GM12878 (cell line): ENCODE results near the gene ABCA4. TPM values are rescaled to one million over a fixed set of nuclear protein-coding genes. Genes with fewer than 3 reads are reported as not detected.

Experiments
- ATAC-seq: fragments of 200-7000 bp; cut with Tn5 transposase; 3 replicates; pipeline ENCODE4 v1.9.1; 2020; ENCODE audit warnings: mild to moderate bottlenecking, moderate library complexity
- BruUV-seq: library from RNA; stranded (reverse); fragments of 400-500 nt; replicated peaks from 2 replicates; lab custom pipeline; 2021; lab: Mats Ljungman, UMichigan
- CTCF ChIA-PET: fragments of 300-600 bp; sonication (Branson Sonifier 250); formaldehyde crosslinking; extraction: SDS; loops from one replicate; lab custom pipeline; 2021; ENCODE audit warnings: inconsistent platforms; lab: Yijun Ruan, JAX
- POLR2A ChIA-PET: fragments of 350-600 bp; formaldehyde crosslinking; extraction: SDS; loops from one replicate; lab custom pipeline; 2021; ENCODE audit warnings: inconsistent platforms; lab: Charles Lee
- RAD21 ChIA-PET: fragments of 300-600 bp; sonication (Branson Sonifier 250); formaldehyde crosslinking; loops from one replicate; lab custom pipeline; 2023; ENCODE audit warnings: antibody characterized with exemption; ENCODE audit not compliant: unreplicated experiment; lab: Charles Lee
- SMC1A ChIA-PET: fragments of 300-600 bp; sonication (Branson Sonifier 250); formaldehyde crosslinking; loops from one replicate; lab custom pipeline; 2023; ENCODE audit not compliant: unreplicated experiment, uncharacterized antibody; lab: Charles Lee
- DNase-seq: peaks from one replicate; pipeline ENCODE4 v3.0.0-alpha.2; 2011; ENCODE audit warnings: low read depth, low spot score
- FAIRE-seq: peaks from 3 replicates; lab custom pipeline; 2011; peaks lifted over from hg19 to GRCh38; lab: Jason Lieb, UNC
- H2AFZ ChIP-seq: 2 replicates; pipeline ENCODE4 v1.6.0; 2011; ENCODE audit warnings: low read depth, low read length, control low read depth; ENCODE audit not compliant: control insufficient read depth
- H3K27ac ChIP-seq: 2 replicates; pipeline ENCODE4 v1.5.1; 2011; ENCODE audit warnings: control low read depth; ENCODE audit not compliant: control insufficient read depth, insufficient read depth
- H3K27me3 ChIP-seq, 2 experiments: replicated peaks in 1 of 2; 2 replicates each; pipeline versions ENCODE4 v1.6.0 to v1.6.1; 2011; ENCODE audit warnings: low read length in 1 of 2; ENCODE audit not compliant: control insufficient read depth in 2 of 2, insufficient read depth in 2 of 2
- H3K36me3 ChIP-seq, 2 experiments: 2 replicates each; pipeline ENCODE4 v1.5.1; 2011; ENCODE audit warnings: low read length in 1 of 2; ENCODE audit not compliant: control insufficient read depth in 2 of 2, insufficient read depth in 2 of 2
- H3K4me1 ChIP-seq: 2 replicates; pipeline ENCODE4 v1.6.1; 2011; ENCODE audit warnings: mild to moderate bottlenecking, low read length, moderate library complexity, mixed read lengths; ENCODE audit not compliant: control insufficient read depth, insufficient read depth
- H3K4me2 ChIP-seq: 2 replicates; pipeline ENCODE4 v1.6.0; 2011; ENCODE audit warnings: control low read depth; ENCODE audit not compliant: control insufficient read depth, insufficient read depth
- H3K4me3 ChIP-seq: fragments of 200-600 bp; sonication (generic); 2 replicates; pipeline ENCODE4 v1.5.1; 2016
- H3K79me2 ChIP-seq: 2 replicates; pipeline ENCODE4 v1.6.0; 2011; ENCODE audit warnings: low read length; ENCODE audit not compliant: control insufficient read depth, insufficient read depth
- H3K9ac ChIP-seq: 2 replicates; pipeline ENCODE4 v1.8.0; 2011; ENCODE audit warnings: low read length, control low read depth, mixed read lengths; ENCODE audit not compliant: control insufficient read depth, insufficient read depth
- H3K9me3 ChIP-seq: replicated peaks from 3 replicates; pipeline ENCODE4 v1.5.1; 2011; ENCODE audit warnings: mild to moderate bottlenecking, low read length; ENCODE audit not compliant: control insufficient read depth, insufficient read depth
- H4K20me1 ChIP-seq: 2 replicates; pipeline ENCODE4 v1.6.0; 2011; ENCODE audit not compliant: control insufficient read depth, insufficient read depth
- EP300 ChIP-seq, 2 experiments: fragments of 150-350 bp in 1 of 2; IDR thresholded peaks; 2 replicates each; pipeline ENCODE4 v1.6.1; 2011 to 2012; ENCODE audit warnings: low read depth in 2 of 2, low read length in 2 of 2, borderline replicate concordance in 1 of 2, improper control_type of control experiment in 1 of 2, inconsistent platforms in 1 of 2; ENCODE audit not compliant: control insufficient read depth in 1 of 2
- FOXK2 ChIP-seq: fragments of 450-650 bp; IDR thresholded peaks from 2 replicates; pipeline ENCODE4 v1.6.1; 2017; ENCODE audit warnings: mild to moderate bottlenecking, moderate library complexity
- GATAD2B ChIP-seq: fragments of 450-650 bp; conservative IDR thresholded peaks from 2 replicates; pipeline ENCODE4 v1.6.1; 2017; ENCODE audit warnings: low read depth, mild to moderate bottlenecking, moderate library complexity
- HCFC1 ChIP-seq: fragments of 150-350 bp; IDR thresholded peaks from 2 replicates; pipeline ENCODE4 v1.6.1; 2014; ENCODE audit warnings: low read length
- HDGF ChIP-seq: fragments of 450-650 bp; IDR thresholded peaks from 2 replicates; pipeline ENCODE4 v1.6.1; 2016; ENCODE audit warnings: antibody characterized with exemption
- IKZF1 ChIP-seq: fragments of 450-650 bp; conservative IDR thresholded peaks from 2 replicates; pipeline ENCODE4 v1.6.1; 2017; ENCODE audit warnings: antibody characterized with exemption, mild to moderate bottlenecking
- IRF3 ChIP-seq: fragments of 450-650 bp; IDR thresholded peaks from 2 replicates; pipeline ENCODE4 v1.6.1; 2014; ENCODE audit warnings: mild to moderate bottlenecking
- JUNB ChIP-seq: IDR thresholded peaks from 2 replicates; pipeline ENCODE4 v1.6.1; 2016; ENCODE audit warnings: antibody characterized with exemption, mild to moderate bottlenecking
- NBN ChIP-seq: fragments of 450-650 bp; IDR thresholded peaks from 2 replicates; pipeline ENCODE4 v1.6.1; 2016
- POLR2AphosphoS2 ChIP-seq: IDR thresholded peaks from 2 replicates; pipeline ENCODE4 v1.6.1; 2011; ENCODE audit warnings: low read depth, mild to moderate bottlenecking, low read length, improper control_type of control experiment, moderate library complexity
- RCOR1 ChIP-seq: conservative IDR thresholded peaks from 2 replicates; pipeline ENCODE4 v1.6.1; 2012; ENCODE audit warnings: low read depth, low read length, improper control_type of control experiment
- TARDBP ChIP-seq: IDR thresholded peaks from 2 replicates; pipeline ENCODE4 v1.6.1; 2016; ENCODE audit warnings: borderline replicate concordance
- YY1 ChIP-seq: IDR thresholded peaks from 2 replicates; pipeline ENCODE4 v1.6.1; 2011; ENCODE audit warnings: low read depth, mild to moderate bottlenecking, low read length
- ZBTB33 ChIP-seq: fragments of 450-650 bp; IDR thresholded peaks from 2 replicates; pipeline ENCODE4 v1.6.1; 2017; ENCODE audit warnings: mild to moderate bottlenecking
- ZNF207 ChIP-seq: fragments of 450-650 bp; IDR thresholded peaks from 2 replicates; pipeline ENCODE4 v1.6.1; 2014; ENCODE audit warnings: antibody characterized with exemption, mild to moderate bottlenecking, borderline replicate concordance
- ZNF217 ChIP-seq: fragments of 450-650 bp; IDR thresholded peaks from 2 replicates; pipeline ENCODE4 v1.6.1; 2017; ENCODE audit warnings: antibody characterized with exemption, mild to moderate bottlenecking
- WGBS: methylation state at CpG from one replicate; pipeline ENCODE4 v1.1.6; 2016; ENCODE audit warnings: low lambda C conversion rate; ENCODE audit not compliant: insufficient replicate concordance, insufficient coverage; ENCODE audit errors: missing lambda C conversion rate; 5-methylcytosine and 5-hydroxymethylcytosine counted together
- in situ Hi-C: fragments of 300-500 bp; cut with MboI; formaldehyde crosslinking; loops from 9 replicates; pipeline ENCODE4 v1.14.3; 2018; ENCODE audit warnings: mixed read lengths
- intact Hi-C: fragments of 100-400 bp; cut with micrococcal nuclease; formaldehyde crosslinking; loops from one replicate; pipeline ENCODE4 v1.14.2; 2022; ENCODE audit not compliant: unreplicated experiment
- polyA plus RNA-seq, 11 experiments: library from polyadenylated mRNA; depleted of rRNA in 4 of 11; unstranded in 6 of 11; stranded (reverse) in 5 of 11; fragments of >200 nt; fragmentation: Nextera tagmentation in 4 of 11; fragmentation: Illumina TruSeq in 1 of 11; extraction: Ambion mirVana in 4 of 11; extraction: Trizol in 1 of 11; gene quantifications; 1 replicate in 1 of 11; 2 replicates in 10 of 11; pipeline versions ENCODE4 v1.2.1 to v1.2.3, GENCODE V29; 2011 to 2016; ENCODE audit warnings: inconsistent platforms in 2 of 11, missing spikeins in 2 of 11, low read depth in 1 of 11
- total RNA-seq, 4 experiments: library from RNA; depleted of rRNA in 3 of 4; stranded (reverse); fragments of >200 nt in 3 of 4; fragmentation: Illumina TruSeq in 1 of 4; extraction: Trizol in 1 of 4; gene quantifications; 2 replicates each; pipeline versions ENCODE4 v1.2.1 to v1.2.3, GENCODE V29; 2013 to 2021

ABCA4 gene
- total and polyA plus RNA-seq, 10 of the 15 experiments (the other 5 are each of a cell fraction or from before 2014, with no cell fraction given) = 0.03 to 0.28 (median 0.11) TPM; not detected in 3

GRCh38 chr1:94142022-94142421 lies 21.1 kb upstream of the ABCA4 start (continued):
- TF ChIP-seq ZNF207 (no peak), IRF3 (no peak), YY1 (no peak), EP300 (IDR thresholded peaks at IDR 0.05; ENCODE audit: borderline replicate concordance in 1 of 2, control insufficient read depth in 1 of 2, low read depth in 2 of 2, low read length in 2 of 2) (no peak), POLR2AphosphoS2 (no peak), IKZF1 (no peak)

- in situ Hi-C loops (no loop called here), intact Hi-C loops (no loop called here)
- H3K9me3 ChIP-seq = no peaks in the 10 kb centered on the region; the same call in 2 of the 3 replicates
- no peaks in the 10 kb centered on the region; a peak in 1 of 4 replicates for H3K27me3 ChIP-seq
- BruUV-seq = no TSS peak
- POLR2A ChIA-PET = no interaction called here
- RAD21 ChIA-PET = no interaction called here
- no peaks in the 10 kb centered on the region for H4K20me1 ChIP-seq
- no peak overlapping the region for H2AFZ ChIP-seq
- H3K4me1 ChIP-seq = no peaks in the 10 kb centered on the region
- CTCF ChIA-PET = interaction anchor here (0.8 kb wide), 1 partner anchor 96 kb away, joined by 3 read pairs; no protein-coding TSS in a partner anchor
- H3K4me3 ChIP-seq = no peak overlapping the region
- ATAC-seq (no peak), FAIRE-seq (no peak), DNase-seq (no peak)
- H3K27ac ChIP-seq = no peak overlapping the region
- WGBS = 50% methylated on average over 5 of the region's 5 CpGs
- SMC1A ChIA-PET = no interaction called here
- no peak overlapping the region for H3K4me2 ChIP-seq
- TF ChIP-seq NBN (no peak), TARDBP (no peak), ZNF217 (no peak), JUNB (no peak), RCOR1 (no peak), GATAD2B (no peak), HDGF (no peak), IKZF1 (no peak), FOXK2 (no peak), HCFC1 (no peak), ZBTB33 (no peak)
- no peaks in the 10 kb centered on the region for H3K79me2 ChIP-seq
- no peak overlapping the region for H3K9ac ChIP-seq
- H3K36me3 ChIP-seq = no peaks in the 10 kb centered on the region
Observed at GRCh38 chr1:94132111-94132510, 11.2 kb upstream of the ABCA4 start.
